ENCODE results near the gene ABHD2. TPM values are rescaled to one million over a fixed set of nuclear protein-coding genes. Genes with fewer than 3 reads are reported as not detected.

ABHD2 gene
- total and polyA plus RNA-seq, 4 donors, result 47.1 to 75.7 (median 65.2) TPM

GRCh38 chr15:89203705-89204273, 115.5 kb downstream of the ABHD2 start:
- Histone ChIP-seq H3K4me1 (ENCODE audit: control insufficient read depth, insufficient read depth, low read length) (peaks cover 25% of the 10 kb centered on the region), H3K36me3 (ENCODE audit: control insufficient read depth, insufficient read depth, low read length) (peaks cover 11% of the 10 kb centered on the region), H3K27me3 (ENCODE audit: control insufficient read depth, insufficient read depth, low read length) (no peaks in the 10 kb centered on the region), H3K4me3 (ENCODE audit: low read depth, low read length) (no peak overlapping the region), H3K27ac (ENCODE audit: low read depth, low read length) (no peak overlapping the region), H3K9me3 (ENCODE audit: control insufficient read depth, insufficient read depth, low read length) (no peaks in the 10 kb centered on the region)
- DNase-seq (ENCODE audit: low read depth in 4 of 6, low spot score in 6 of 6), result no peak
- WGBS (ENCODE audit: insufficient coverage), result no CpG with 5 or more reads among the region's 2 CpGs

GRCh38 chr15:89205991-89206585, 117.8 kb downstream of the ABHD2 start:
- Histone ChIP-seq H3K36me3 (ENCODE audit: control insufficient read depth, insufficient read depth, low read length) (peaks cover 8% of the 10 kb centered on the region), H3K9me3 (ENCODE audit: control insufficient read depth, insufficient read depth, low read length) (no peaks in the 10 kb centered on the region), H3K27me3 (ENCODE audit: control insufficient read depth, insufficient read depth, low read length) (no peaks in the 10 kb centered on the region), H3K4me1 (ENCODE audit: control insufficient read depth, insufficient read depth, low read length) (peaks cover 9% of the 10 kb centered on the region), H3K4me3 (ENCODE audit: low read depth, low read length) (no peak overlapping the region), H3K27ac (ENCODE audit: low read depth, low read length) (no peak overlapping the region)
- 71% methylated on average over 12 of the region's 14 CpGs for WGBS (ENCODE audit: insufficient coverage)
- no peak for DNase-seq (ENCODE audit: low read depth in 4 of 6, low spot score in 6 of 6)

- H3K9me3 ChIP-seq (ENCODE audit: control insufficient read depth, insufficient read depth, low read length), result no peaks in the 10 kb centered on the region
- H3K4me3 ChIP-seq (ENCODE audit: low read depth, low read length), result no peak overlapping the region
- WGBS (ENCODE audit: insufficient coverage), result 2% methylated on average over 10 of the region's 14 CpGs
- peak in 2 of 6 donors; percentile 83 to 86 for DNase-seq (ENCODE audit: low read depth in 4 of 6, low spot score in 6 of 6)
- peaks cover 5% of the 10 kb centered on the region for H3K36me3 ChIP-seq (ENCODE audit: control insufficient read depth, insufficient read depth, low read length)
- no peaks in the 10 kb centered on the region for H3K27me3 ChIP-seq (ENCODE audit: control insufficient read depth, insufficient read depth, low read length)
- H3K4me1 ChIP-seq (ENCODE audit: control insufficient read depth, insufficient read depth, low read length), result peaks cover 6% of the 10 kb centered on the region
- H3K27ac ChIP-seq (ENCODE audit: low read depth, low read length), result no peak overlapping the region
These were observed 118.7 kb downstream of the ABHD2 start for GRCh38 chr15:89206908-89207331.

- Histone ChIP-seq H3K4me3 (ENCODE audit: low read depth, low read length) (no peak overlapping the region), H3K9me3 (ENCODE audit: control insufficient read depth, insufficient read depth, low read length) (no peaks in the 10 kb centered on the region), H3K27me3 (ENCODE audit: control insufficient read depth, insufficient read depth, low read length) (no peaks in the 10 kb centered on the region), H3K4me1 (ENCODE audit: control insufficient read depth, insufficient read depth, low read length) (peaks cover 6% of the 10 kb centered on the region), H3K27ac (ENCODE audit: low read depth, low read length) (no peak overlapping the region), H3K36me3 (ENCODE audit: control insufficient read depth, insufficient read depth, low read length) (peaks cover 5% of the 10 kb centered on the region)
- DNase-seq (ENCODE audit: low read depth in 4 of 6, low spot score in 6 of 6), result no peak
These were observed 120.0 kb downstream of the ABHD2 start for GRCh38 chr15:89208256-89208655.

- Histone ChIP-seq H3K4me1 (ENCODE audit: control insufficient read depth, insufficient read depth, low read length) (peaks cover 6% of the 10 kb centered on the region), H3K4me3 (ENCODE audit: low read depth, low read length) (no peak overlapping the region), H3K9me3 (ENCODE audit: control insufficient read depth, insufficient read depth, low read length) (no peaks in the 10 kb centered on the region), H3K27ac (ENCODE audit: low read depth, low read length) (no peak overlapping the region), H3K27me3 (ENCODE audit: control insufficient read depth, insufficient read depth, low read length) (no peaks in the 10 kb centered on the region), H3K36me3 (ENCODE audit: control insufficient read depth, insufficient read depth, low read length) (peaks cover 5% of the 10 kb centered on the region)
- DNase-seq (ENCODE audit: low read depth in 4 of 6, low spot score in 6 of 6), result no peak
- no CpG with 5 or more reads among the region's 1 CpG for WGBS (ENCODE audit: insufficient coverage)
These were observed 120.8 kb downstream of the ABHD2 start for GRCh38 chr15:89209057-89209456.

GRCh38 chr15:89211678-89212170, 123.5 kb downstream of the ABHD2 start:
- no peak overlapping the region for H3K27ac ChIP-seq (ENCODE audit: low read depth, low read length)
- no peaks in the 10 kb centered on the region for H3K9me3 ChIP-seq (ENCODE audit: control insufficient read depth, insufficient read depth, low read length)
- H3K4me3 ChIP-seq (ENCODE audit: low read depth, low read length), result no peak overlapping the region
- H3K27me3 ChIP-seq (ENCODE audit: control insufficient read depth, insufficient read depth, low read length), result no peaks in the 10 kb centered on the region
- WGBS (ENCODE audit: insufficient coverage), result 87% methylated on average over 3 of the region's 5 CpGs
- peaks cover 5% of the 10 kb centered on the region for H3K4me1 ChIP-seq (ENCODE audit: control insufficient read depth, insufficient read depth, low read length)
- no peak for DNase-seq (ENCODE audit: low read depth in 4 of 6, low spot score in 6 of 6)
- H3K36me3 ChIP-seq (ENCODE audit: control insufficient read depth, insufficient read depth, low read length), result no peaks in the 10 kb centered on the region

GRCh38 chr15:89215627-89216026, 127.4 kb downstream of the ABHD2 start:
- no peak for DNase-seq (ENCODE audit: low read depth in 4 of 6, low spot score in 6 of 6)
- Histone ChIP-seq H3K36me3 (ENCODE audit: control insufficient read depth, insufficient read depth, low read length) (no peaks in the 10 kb centered on the region), H3K4me3 (ENCODE audit: low read depth, low read length) (no peak overlapping the region), H3K4me1 (ENCODE audit: control insufficient read depth, insufficient read depth, low read length) (no peaks in the 10 kb centered on the region), H3K27me3 (ENCODE audit: control insufficient read depth, insufficient read depth, low read length) (no peaks in the 10 kb centered on the region), H3K9me3 (ENCODE audit: control insufficient read depth, insufficient read depth, low read length) (no peaks in the 10 kb centered on the region), H3K27ac (ENCODE audit: low read depth, low read length) (no peak overlapping the region)
- 88% methylated on average over 2 of the region's 2 CpGs for WGBS (ENCODE audit: insufficient coverage)

- no peak overlapping the region for H3K27ac ChIP-seq (ENCODE audit: low read depth, low read length)
- no peak for DNase-seq (ENCODE audit: low read depth in 4 of 6, low spot score in 6 of 6)
- H3K4me1 ChIP-seq (ENCODE audit: control insufficient read depth, insufficient read depth, low read length), result peaks cover 11% of the 10 kb centered on the region
- H3K4me3 ChIP-seq (ENCODE audit: low read depth, low read length), result no peak overlapping the region
- no peaks in the 10 kb centered on the region for H3K27me3 ChIP-seq (ENCODE audit: control insufficient read depth, insufficient read depth, low read length)
- WGBS (ENCODE audit: insufficient coverage), result 95% methylated on average over 20 of the region's 20 CpGs
- no peaks in the 10 kb centered on the region for H3K9me3 ChIP-seq (ENCODE audit: control insufficient read depth, insufficient read depth, low read length)
- H3K36me3 ChIP-seq (ENCODE audit: control insufficient read depth, insufficient read depth, low read length), result no peaks in the 10 kb centered on the region
These were observed 128.8 kb downstream of the ABHD2 start for GRCh38 chr15:89217031-89217430.

- Histone ChIP-seq H3K4me3 (ENCODE audit: low read depth, low read length) (no peak overlapping the region), H3K27ac (ENCODE audit: low read depth, low read length) (no peak overlapping the region), H3K4me1 (ENCODE audit: control insufficient read depth, insufficient read depth, low read length) (peaks cover 13% of the 10 kb centered on the region), H3K36me3 (ENCODE audit: control insufficient read depth, insufficient read depth, low read length) (no peaks in the 10 kb centered on the region), H3K9me3 (ENCODE audit: control insufficient read depth, insufficient read depth, low read length) (no peaks in the 10 kb centered on the region), H3K27me3 (ENCODE audit: control insufficient read depth, insufficient read depth, low read length) (no peaks in the 10 kb centered on the region)
- 100% methylated on average over 3 of the region's 6 CpGs for WGBS (ENCODE audit: insufficient coverage)
- no peak for DNase-seq (ENCODE audit: low read depth in 4 of 6, low spot score in 6 of 6)
These were observed 129.6 kb downstream of the ABHD2 start for GRCh38 chr15:89217686-89218376.

- no peaks in the 10 kb centered on the region for H3K27me3 ChIP-seq (ENCODE audit: control insufficient read depth, insufficient read depth, low read length)
- DNase-seq (ENCODE audit: low read depth in 4 of 6, low spot score in 6 of 6), result no peak
- no peak overlapping the region for H3K27ac ChIP-seq (ENCODE audit: low read depth, low read length)
- no peak overlapping the region for H3K4me3 ChIP-seq (ENCODE audit: low read depth, low read length)
- 89% methylated on average over 8 of the region's 8 CpGs for WGBS (ENCODE audit: insufficient coverage)
- H3K36me3 ChIP-seq (ENCODE audit: control insufficient read depth, insufficient read depth, low read length), result no peaks in the 10 kb centered on the region
- H3K4me1 ChIP-seq (ENCODE audit: control insufficient read depth, insufficient read depth, low read length), result peaks cover 13% of the 10 kb centered on the region
- H3K9me3 ChIP-seq (ENCODE audit: control insufficient read depth, insufficient read depth, low read length), result no peaks in the 10 kb centered on the region
These were observed 130.3 kb downstream of the ABHD2 start for GRCh38 chr15:89218531-89218930.
